ENCODE data around the gene OGDHL.

- TF ChIP-seq CTCF (IDR thresholded peaks at IDR 0.05; ENCODE audit: insufficient read depth, low read depth, low read length) = no peak
- no peak for TF ChIP-seq EZH2 (IDR thresholded peaks at IDR 0.05; ENCODE audit: insufficient read depth, low read length)
Measured at GRCh38 chr10:49775014-49775413, 12.9 kb upstream of the OGDHL start.

Measured in astrocyte (in vitro differentiated cells and primary cell).